ENCODE measurements around the gene TFEB. TPM values are rescaled to one million over a fixed set of nuclear protein-coding genes. Genes with fewer than 3 reads are reported as not detected.

Gene TFEB
- total RNA-seq, 1 donor from 2014 or later, result 3.8 TPM

DNA sequence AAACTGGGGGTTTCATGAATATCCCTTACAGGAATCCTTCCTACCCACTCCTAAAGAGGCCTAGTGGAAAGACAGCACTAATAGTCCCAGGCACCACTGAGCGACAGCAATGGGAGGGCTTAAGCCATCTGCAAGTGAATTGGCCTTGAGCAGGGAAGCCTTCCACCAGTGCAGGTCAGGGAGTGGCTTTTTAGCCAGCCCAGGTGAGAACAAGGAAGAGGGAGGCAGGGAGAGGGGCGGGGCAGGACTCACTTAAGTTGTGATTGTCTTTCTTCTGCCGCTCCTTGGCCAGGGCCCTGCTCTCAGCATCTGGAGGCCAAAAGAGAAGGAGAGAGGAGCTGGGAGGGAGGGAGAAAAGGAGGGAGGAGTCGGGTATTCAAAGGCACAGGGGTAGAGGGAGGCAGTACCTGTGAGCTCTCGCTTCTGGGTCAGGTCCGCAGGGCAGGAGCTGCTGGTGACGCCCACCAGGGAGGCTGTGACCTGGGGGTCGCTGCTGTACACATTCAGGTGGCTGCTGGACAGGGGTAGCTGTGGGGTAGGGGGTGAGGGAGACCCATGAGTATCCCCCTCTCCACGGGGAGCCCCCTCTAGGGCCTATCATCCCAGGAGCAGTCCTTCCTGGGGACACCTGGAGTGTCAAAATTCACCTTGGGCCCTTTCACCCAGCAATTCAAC is 47.8 kb downstream of the TFEB start:
- no peak for DNase-seq (ENCODE audit: low spot score in 2 of 2, unreplicated experiment in 2 of 2)

DNA sequence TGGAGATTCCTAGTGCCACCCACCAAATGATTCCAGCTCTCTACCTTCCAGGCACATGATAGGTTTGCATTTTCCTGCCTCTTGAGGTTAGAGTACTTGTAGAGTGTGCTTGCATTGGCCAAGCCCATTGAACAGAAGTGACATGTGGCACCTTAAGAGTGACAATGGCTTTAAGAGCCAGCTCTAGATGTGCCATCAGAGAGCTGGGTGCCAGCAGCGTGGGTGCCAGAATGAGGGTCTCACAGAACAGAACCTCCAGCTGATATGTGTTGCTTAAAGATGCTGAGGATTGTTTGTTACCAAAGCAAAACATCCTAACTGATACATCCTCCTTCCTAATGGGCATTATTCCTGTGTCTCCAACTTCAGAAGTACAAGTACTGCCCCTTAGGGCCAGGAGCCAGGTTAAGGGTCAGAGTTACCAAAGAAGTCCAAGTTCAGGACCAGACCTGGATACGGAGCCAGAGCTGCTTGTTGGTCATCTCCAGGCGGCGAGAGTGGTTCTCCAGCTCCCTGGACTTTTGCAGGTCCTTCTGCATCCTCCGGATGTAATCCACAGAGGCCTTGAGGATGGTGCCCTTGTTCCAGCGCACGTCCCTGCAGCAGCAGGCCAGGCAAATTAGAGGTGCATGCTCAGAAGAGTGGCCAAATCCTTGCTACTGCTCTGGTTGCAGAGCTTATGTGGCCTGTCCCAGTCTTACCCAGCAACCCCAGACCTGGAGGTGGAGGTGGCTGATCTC is 49.6 kb downstream of the TFEB start:
- H3K4me3 Mint-ChIP-seq, result no peak overlapping the region
- H3K9me3 Mint-ChIP-seq, result no peaks in the 10 kb centered on the region
- no peak for TF ChIP-seq CTCF (IDR thresholded peaks at IDR 0.05; ENCODE audit: unreplicated experiment)
- no peak for DNase-seq (ENCODE audit: low spot score in 2 of 2, unreplicated experiment in 2 of 2)
- no peak overlapping the region for H3K27ac Mint-ChIP-seq
- no peaks in the 10 kb centered on the region for H3K36me3 Mint-ChIP-seq
- H3K4me1 Mint-ChIP-seq, result peaks cover 14% of the 10 kb centered on the region
- peaks cover 5% of the 10 kb centered on the region for H3K27me3 Mint-ChIP-seq (ENCODE audit: low read depth)

More for the DNA sequence above, 47.8 kb downstream of the TFEB start:
- Mint-ChIP-seq H3K9me3 (no peaks in the 10 kb centered on the region), H3K4me1 (peaks cover 6% of the 10 kb centered on the region), H3K36me3 (no peaks in the 10 kb centered on the region), H3K27me3 (ENCODE audit: low read depth) (peaks cover 5% of the 10 kb centered on the region), H3K27ac (no peak overlapping the region), H3K4me3 (no peak overlapping the region)
- TF ChIP-seq CTCF (IDR thresholded peaks at IDR 0.05; ENCODE audit: unreplicated experiment), result no peak

GRCh38 chr6:41684311-41685180 is 50.9 kb downstream of the TFEB start:
- Mint-ChIP-seq H3K4me3 (no peak overlapping the region), H3K36me3 (no peaks in the 10 kb centered on the region), H3K27me3 (ENCODE audit: low read depth) (peaks cover 3% of the 10 kb centered on the region), H3K4me1 (peaks cover 23% of the 10 kb centered on the region), H3K9me3 (no peaks in the 10 kb centered on the region), H3K27ac (no peak overlapping the region)
- no peak for TF ChIP-seq CTCF (IDR thresholded peaks at IDR 0.05; ENCODE audit: unreplicated experiment)
- no peak for DNase-seq (ENCODE audit: low spot score in 2 of 2, unreplicated experiment in 2 of 2)

- Mint-ChIP-seq H3K4me3 (peak overlapping the region; percentile 41), H3K4me1 (peaks cover 23% of the 10 kb centered on the region), H3K27ac (no peak overlapping the region), H3K27me3 (ENCODE audit: low read depth) (peaks cover 3% of the 10 kb centered on the region), H3K36me3 (no peaks in the 10 kb centered on the region), H3K9me3 (no peaks in the 10 kb centered on the region)
- DNase-seq (ENCODE audit: low spot score in 2 of 2, unreplicated experiment in 2 of 2), result peak; percentile 78 to 90
- peak; percentile 83 for TF ChIP-seq CTCF (IDR thresholded peaks at IDR 0.05; ENCODE audit: unreplicated experiment)
Observed at GRCh38 chr6:41683523-41684310, 51.7 kb downstream of the TFEB start.

DNA sequence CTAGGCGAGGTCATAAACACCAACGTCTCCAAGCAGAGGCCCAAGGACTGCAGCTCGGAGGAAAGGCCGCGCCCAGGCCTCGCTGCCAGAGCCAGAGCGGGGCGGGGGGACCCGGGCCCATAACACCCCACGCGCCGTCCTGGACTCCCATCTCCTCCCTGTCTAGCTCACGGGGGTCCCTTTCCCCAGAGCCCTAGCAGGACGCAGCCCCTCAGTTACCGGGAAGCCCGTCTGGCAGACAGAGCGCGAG is 52.2 kb downstream of the TFEB start:
- Mint-ChIP-seq H3K27ac (no peak overlapping the region), H3K4me1 (peaks cover 23% of the 10 kb centered on the region), H3K9me3 (no peaks in the 10 kb centered on the region), H3K27me3 (ENCODE audit: low read depth) (peaks cover 3% of the 10 kb centered on the region), H3K4me3 (peak overlapping the region; percentile 41), H3K36me3 (no peaks in the 10 kb centered on the region)
- no peak for TF ChIP-seq CTCF (IDR thresholded peaks at IDR 0.05; ENCODE audit: unreplicated experiment)
- peak in 1 of 2 experiments; percentile 55 for DNase-seq (ENCODE audit: low spot score in 2 of 2, unreplicated experiment in 2 of 2)

All from mesothelial cell of epicardium (in vitro differentiated cells).